K562 (cell line): ENCODE results near the gene CHCHD4. TPM values are rescaled to one million over a fixed set of nuclear protein-coding genes. Genes with fewer than 3 reads are reported as not detected.

Experiments
- BRD4 ChIP-seq: fragments of 200-600 bp; sonication (generic); IDR thresholded peaks from 2 replicates; pipeline ENCODE4 v1.6.1; 2017; ENCODE audit warnings: inconsistent platforms
- CREM ChIP-seq: IDR thresholded peaks from 2 replicates; pipeline ENCODE4 v1.6.1; 2014; ENCODE audit warnings: antibody characterized with exemption, low read depth
- CTBP1 ChIP-seq: fragments of 450-650 bp; IDR thresholded peaks from 2 replicates; pipeline ENCODE4 v1.6.1; 2016; ENCODE audit warnings: borderline replicate concordance
- FOXJ3 ChIP-seq: sonication (generic); formaldehyde crosslinking; IDR thresholded peaks from 2 replicates; pipeline ENCODE4 v1.4.0; 2020; ENCODE audit warnings: mild to moderate bottlenecking, missing genetic modification reagents
- GABPB1 ChIP-seq: sonication (generic); formaldehyde crosslinking; IDR thresholded peaks from 2 replicates; pipeline ENCODE4 v1.8.0; 2022; ENCODE audit warnings: mild to moderate bottlenecking, missing genetic modification reagents
- GTF2E2 ChIP-seq: fragments of 200-800 bp; sonication (Bioruptor generic); IDR thresholded peaks from 2 replicates; pipeline ENCODE4 v1.6.1; 2016; ENCODE audit warnings: missing genetic modification characterization, missing compliant biosample characterization
- MXI1 ChIP-seq: IDR thresholded peaks from 2 replicates; pipeline ENCODE4 v1.6.1; 2011; ENCODE audit warnings: low read depth, mild to moderate bottlenecking, improper control_type of control experiment, low read length
- MYC ChIP-seq, 2 experiments: fragments of 250-450 bp in 1 of 2; sonication (Bioruptor Pico) in 1 of 2; IDR thresholded peaks; 2 replicates each; pipeline versions ENCODE4 v1.5.1 to v1.6.1; 2012 to 2021; ENCODE audit warnings: low read depth in 2 of 2, borderline replicate concordance in 1 of 2, improper control_type of control experiment in 1 of 2, low read length in 1 of 2, mild to moderate bottlenecking in 1 of 2, moderate library complexity in 1 of 2
- POLR2A ChIP-seq: fragments of 450-650 bp; conservative IDR thresholded peaks from 2 replicates; pipeline ENCODE4 v1.6.1; 2016
- POLR2H ChIP-seq: IDR thresholded peaks from 2 replicates; pipeline ENCODE4 v1.6.1; 2016; ENCODE audit warnings: missing genetic modification characterization, low read depth, mild to moderate bottlenecking, control low read depth, missing compliant biosample characterization, moderate library complexity
- SMAD1 ChIP-seq: fragments of 150-350 bp; IDR thresholded peaks from 2 replicates; pipeline ENCODE4 v1.6.1; 2014; ENCODE audit warnings: low read length, low read depth; ENCODE audit not compliant: partially characterized antibody
- SMAD3 ChIP-seq: fragments of 450-650 bp; formaldehyde crosslinking; conservative IDR thresholded peaks from 2 replicates; pipeline ENCODE4 v1.4.0; 2020; ENCODE audit warnings: mild to moderate bottlenecking
- XRCC3 ChIP-seq: fragments of 450-650 bp; IDR thresholded peaks from 2 replicates; pipeline ENCODE4 v1.6.1; 2017; ENCODE audit warnings: mild to moderate bottlenecking, moderate library complexity
- ZBTB11 ChIP-seq, 3 experiments: fragments of 200-800 bp in 1 of 3; fragments of 250-450 bp in 1 of 3; fragments of 450-650 bp in 1 of 3; sonication (Bioruptor Pico) in 1 of 3; sonication (Bioruptor generic) in 1 of 3; formaldehyde crosslinking in 1 of 3; IDR thresholded peaks; 2 replicates each; pipeline versions ENCODE4 v1.6.1 to v1.8.0; 2016 to 2022; ENCODE audit warnings: mild to moderate bottlenecking in 2 of 3, missing genetic modification characterization in 2 of 3, missing compliant biosample characterization in 1 of 3, moderate library complexity in 1 of 3
- ZFX ChIP-seq: sonication (generic); formaldehyde crosslinking; IDR thresholded peaks from 2 replicates; pipeline ENCODE4 v1.8.0; 2022; ENCODE audit warnings: mild to moderate bottlenecking, missing genetic modification reagents, moderate library complexity
- ZNF133 ChIP-seq: fragments of 250-450 bp; sonication (Bioruptor Pico); IDR thresholded peaks from 2 replicates; pipeline ENCODE4 v1.4.0; 2020; ENCODE audit warnings: mild to moderate bottlenecking
- ZNF134 ChIP-seq: fragments of 250-450 bp; sonication (Bioruptor Pico); conservative IDR thresholded peaks from 2 replicates; pipeline ENCODE4 v1.4.0; 2020
- ZNF696 ChIP-seq: fragments of 250-450 bp; sonication (Bioruptor Pico); conservative IDR thresholded peaks from 2 replicates; pipeline ENCODE4 v1.4.0; 2020; ENCODE audit warnings: mild to moderate bottlenecking, moderate library complexity
- polyA plus RNA-seq, 8 experiments: library from polyadenylated mRNA; depleted of rRNA in 4 of 8; stranded (reverse) in 5 of 8; unstranded in 3 of 8; fragments of >200 nt; fragmentation: Nextera tagmentation in 2 of 8; fragmentation: Illumina TruSeq in 1 of 8; extraction: Ambion mirVana in 2 of 8; extraction: Trizol in 1 of 8; gene quantifications; 2 replicates each; pipeline versions ENCODE4 v1.2.1 to v1.2.3, GENCODE V29; 2011 to 2014; ENCODE audit warnings: inconsistent platforms in 1 of 8, missing spikeins in 1 of 8
- total RNA-seq, 7 experiments: library from RNA; depleted of rRNA in 6 of 7; stranded (reverse); fragments of >200 nt in 6 of 7; fragmentation: Illumina TruSeq in 2 of 7; extraction: Trizol in 2 of 7; gene quantifications; 2 replicates each; pipeline versions ENCODE4 v1.2.1 to v1.2.3, GENCODE V29; 2011 to 2021; ENCODE audit warnings: low replicate concordance in 1 of 7
- TF ChIP-seq, protein P1 (sequence below): fragments of 450-650 bp; conservative IDR thresholded peaks from 2 replicates; pipeline ENCODE4 v1.6.1; 2016; ENCODE audit warnings: missing genetic modification characterization, low read depth, mild to moderate bottlenecking, missing compliant biosample characterization, moderate library complexity
- TF ChIP-seq, protein P2 (sequence below): conservative IDR thresholded peaks from 2 replicates; pipeline ENCODE4 v1.6.1; 2011; ENCODE audit warnings: low read depth, mild to moderate bottlenecking, low read length; ENCODE audit not compliant: control insufficient read depth

Gene CHCHD4
- total and polyA plus RNA-seq, 9 of the 15 experiments (the other 6 are each of a cell fraction or from before 2014, with no cell fraction given): 55.4 to 225 (median 77.2) TPM

DNA sequence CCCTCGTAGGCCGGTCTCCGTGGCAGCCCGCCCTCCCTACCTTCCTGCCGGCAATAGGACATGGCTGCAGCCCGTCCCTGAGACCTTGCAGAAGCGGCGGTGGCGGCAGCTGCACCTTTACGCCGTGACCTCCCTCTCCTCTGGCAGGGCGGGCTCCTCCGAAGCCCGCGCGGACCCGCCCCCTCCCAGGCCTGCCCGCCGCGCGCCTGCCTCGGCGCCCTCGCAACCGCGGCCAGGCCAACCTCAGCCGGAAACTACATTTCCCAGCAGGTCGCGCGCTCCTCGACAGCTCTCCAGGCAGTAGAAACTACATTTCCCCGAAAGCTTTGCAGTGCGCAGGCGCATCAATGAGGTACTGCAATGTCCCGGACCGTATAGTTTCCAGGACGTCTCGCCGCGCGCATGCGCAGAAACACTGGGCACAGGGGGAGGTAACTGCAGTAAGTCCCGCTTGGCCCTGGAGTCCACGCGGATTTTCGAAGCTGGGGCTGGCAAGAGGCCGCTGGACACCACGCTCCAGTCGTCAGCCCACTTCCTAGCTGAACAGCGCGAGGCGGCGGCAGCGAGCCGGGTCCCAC lies at the start of gene CHCHD4, which contains the start of gene TMEM43 (continued):
- TF ChIP-seq, protein P1, sequence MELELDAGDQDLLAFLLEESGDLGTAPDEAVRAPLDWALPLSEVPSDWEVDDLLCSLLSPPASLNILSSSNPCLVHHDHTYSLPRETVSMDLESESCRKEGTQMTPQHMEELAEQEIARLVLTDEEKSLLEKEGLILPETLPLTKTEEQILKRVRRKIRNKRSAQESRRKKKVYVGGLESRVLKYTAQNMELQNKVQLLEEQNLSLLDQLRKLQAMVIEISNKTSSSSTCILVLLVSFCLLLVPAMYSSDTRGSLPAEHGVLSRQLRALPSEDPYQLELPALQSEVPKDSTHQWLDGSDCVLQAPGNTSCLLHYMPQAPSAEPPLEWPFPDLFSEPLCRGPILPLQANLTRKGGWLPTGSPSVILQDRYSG (tag): 0 out of 2 replicates have a peak, but pooled peaks have one; percentile 23
- peak; percentile 63 for TF ChIP-seq CTBP1
- peak in 2 of 3 experiments; percentile 57 to 94; a peak in 3 of 6 replicates for TF ChIP-seq ZBTB11 (CRISPR knock-in tag; IDR thresholded peaks at IDR 0.05)
- TF ChIP-seq ZNF696 (CRISPR knock-in tag): no peak
- TF ChIP-seq, protein P2, sequence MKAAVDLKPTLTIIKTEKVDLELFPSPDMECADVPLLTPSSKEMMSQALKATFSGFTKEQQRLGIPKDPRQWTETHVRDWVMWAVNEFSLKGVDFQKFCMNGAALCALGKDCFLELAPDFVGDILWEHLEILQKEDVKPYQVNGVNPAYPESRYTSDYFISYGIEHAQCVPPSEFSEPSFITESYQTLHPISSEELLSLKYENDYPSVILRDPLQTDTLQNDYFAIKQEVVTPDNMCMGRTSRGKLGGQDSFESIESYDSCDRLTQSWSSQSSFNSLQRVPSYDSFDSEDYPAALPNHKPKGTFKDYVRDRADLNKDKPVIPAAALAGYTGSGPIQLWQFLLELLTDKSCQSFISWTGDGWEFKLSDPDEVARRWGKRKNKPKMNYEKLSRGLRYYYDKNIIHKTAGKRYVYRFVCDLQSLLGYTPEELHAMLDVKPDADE: peak; percentile 100
- TF ChIP-seq POLR2H (tag): peak; percentile 71; the same call in 1 of the 2 replicates
- peak; percentile 79 for TF ChIP-seq POLR2A
- TF ChIP-seq CREM: peak; percentile 93
- no peak for TF ChIP-seq FOXJ3 (CRISPR knock-in tag)
- TF ChIP-seq XRCC3: no peak
- TF ChIP-seq GABPB1 (CRISPR knock-in tag): peak; percentile 86
- TF ChIP-seq ZFX (CRISPR knock-in tag): no peak
- TF ChIP-seq ZNF133 (CRISPR knock-in tag): 0 out of 2 replicates have a peak, but pooled peaks have one; percentile 7
- TF ChIP-seq SMAD1: no peak
- no peak for TF ChIP-seq MYC (IDR thresholded peaks at IDR 0.05; ENCODE audit: low read depth, low read length)
- no peak for TF ChIP-seq MYC (CRISPR knock-in tag; IDR thresholded peaks at IDR 0.05; ENCODE audit: borderline replicate concordance, low read depth)
- TF ChIP-seq BRD4: no peak
- TF ChIP-seq ZNF134: 0 out of 2 replicates have a peak, but pooled peaks have one; percentile 39
- TF ChIP-seq GTF2E2 (tag): peak; percentile 62
- 0 out of 2 replicates have a peak, but pooled peaks have one; percentile 42 for TF ChIP-seq SMAD3
- 0 out of 2 replicates have a peak, but pooled peaks have one; percentile 32 for TF ChIP-seq MXI1
